K562 (cell line): ENCODE measurements around the gene BLOC1S4. TPM values are rescaled to one million over a fixed set of nuclear protein-coding genes. Genes with fewer than 3 reads are reported as not detected.

Experiments
- BCOR ChIP-seq: fragments of 450-650 bp; IDR thresholded peaks from 2 replicates; pipeline ENCODE4 v1.6.1; 2016
- BMI1 ChIP-seq: fragments of 150-350 bp; IDR thresholded peaks from 2 replicates; pipeline ENCODE4 v1.6.1; 2014; ENCODE audit warnings: low read length
- CHD2 ChIP-seq: IDR thresholded peaks from 2 replicates; pipeline ENCODE4 v1.6.1; 2011; ENCODE audit warnings: low read depth, low read length
- CTCF ChIP-seq, 3 experiments: IDR thresholded peaks in 2 of 3; conservative IDR thresholded peaks in 1 of 3; 2 replicates each; pipeline ENCODE4 v1.5.1; 2011 to 2012; ENCODE audit warnings: low read length in 3 of 3, mild to moderate bottlenecking in 3 of 3, control low read depth in 2 of 3, improper control_type of control experiment in 1 of 3, inconsistent platforms in 1 of 3, low read depth in 1 of 3, mixed read lengths in 1 of 3, moderate library complexity in 1 of 3; ENCODE audit not compliant: insufficient read depth in 2 of 3
- ETV1 ChIP-seq: fragments of 450-650 bp; conservative IDR thresholded peaks from 2 replicates; pipeline ENCODE4 v1.6.1; 2016; ENCODE audit warnings: missing genetic modification characterization, control low read depth, low read depth, missing compliant biosample characterization
- FOXK2 ChIP-seq, 2 experiments: fragments of 450-650 bp; IDR thresholded peaks in 1 of 2; conservative IDR thresholded peaks in 1 of 2; 2 replicates each; pipeline ENCODE4 v1.6.1; 2016; ENCODE audit warnings: low read depth in 2 of 2, mild to moderate bottlenecking in 1 of 2
- GABPB2 ChIP-seq: fragments of 250-450 bp; sonication (Bioruptor Pico); conservative IDR thresholded peaks from 2 replicates; pipeline ENCODE4 v1.5.1; 2021; ENCODE audit warnings: mild to moderate bottlenecking
- GTF2F1 ChIP-seq: IDR thresholded peaks from 2 replicates; pipeline ENCODE4 v1.6.1; 2011; ENCODE audit warnings: low read depth, low read length, improper control_type of control experiment
- ID3 ChIP-seq, 2 experiments: fragments of 250-450 bp in 1 of 2; fragments of 450-650 bp in 1 of 2; sonication (Bioruptor Pico) in 1 of 2; IDR thresholded peaks; 2 replicates each; pipeline versions ENCODE4 v1.6.1 to v1.8.0; 2016 to 2021; ENCODE audit warnings: mild to moderate bottlenecking in 2 of 2, moderate library complexity in 2 of 2, missing compliant biosample characterization in 1 of 2, missing genetic modification characterization in 1 of 2
- IRF2 ChIP-seq: sonication (generic); formaldehyde crosslinking; IDR thresholded peaks from 2 replicates; pipeline ENCODE4 v1.8.1; 2022; ENCODE audit warnings: mild to moderate bottlenecking, missing genetic modification reagents
- KAT2B ChIP-seq: IDR thresholded peaks from one replicate; pipeline ENCODE4 v1.6.1; 2012; ENCODE audit warnings: low read depth, mild to moderate bottlenecking, control low read depth, inconsistent platforms, low read length, moderate library complexity
- LCOR ChIP-seq: sonication (generic); formaldehyde crosslinking; IDR thresholded peaks from 2 replicates; pipeline ENCODE4 v1.8.0; 2022; ENCODE audit warnings: mild to moderate bottlenecking, missing genetic modification reagents
- MAZ ChIP-seq, 2 experiments: fragments of 450-650 bp in 1 of 2; sonication (generic) in 1 of 2; formaldehyde crosslinking; IDR thresholded peaks in 1 of 2; conservative IDR thresholded peaks in 1 of 2; 2 replicates each; pipeline versions ENCODE4 v1.4.0 to v1.5.0; 2020; ENCODE audit warnings: mild to moderate bottlenecking in 1 of 2, missing genetic modification reagents in 1 of 2
- NCOA2 ChIP-seq, 2 experiments: fragments of 450-650 bp; IDR thresholded peaks; 2 replicates each; pipeline ENCODE4 v1.6.1; 2018; ENCODE audit warnings: mild to moderate bottlenecking in 2 of 2, moderate library complexity in 1 of 2; ENCODE audit not compliant: partially characterized antibody in 2 of 2
- POLR2G ChIP-seq: fragments of 200-400 bp; formaldehyde crosslinking; IDR thresholded peaks from 2 replicates; pipeline ENCODE4 v1.6.1; 2017; ENCODE audit warnings: low read depth, mild to moderate bottlenecking, antibody characterized with exemption, low read length, moderate library complexity
- RBM15 ChIP-seq: fragments of 200-400 bp; formaldehyde crosslinking; IDR thresholded peaks from 2 replicates; pipeline ENCODE4 v1.6.1; 2018; ENCODE audit warnings: mild to moderate bottlenecking, low read length, moderate library complexity; ENCODE audit not compliant: insufficient read depth
- RBM25 ChIP-seq: fragments of 200-400 bp; formaldehyde crosslinking; IDR thresholded peaks from 2 replicates; pipeline ENCODE4 v1.6.1; 2018; ENCODE audit warnings: low read length, low read depth, moderate library complexity; ENCODE audit not compliant: severe bottlenecking
- SMAD3 ChIP-seq: fragments of 450-650 bp; formaldehyde crosslinking; conservative IDR thresholded peaks from 2 replicates; pipeline ENCODE4 v1.4.0; 2020; ENCODE audit warnings: mild to moderate bottlenecking
- SRSF7 ChIP-seq: fragments of 200-400 bp; formaldehyde crosslinking; optimal IDR thresholded peaks from 2 replicates; pipeline ENCODE3; 2017; ENCODE audit warnings: mild to moderate bottlenecking, low read depth, low read length
- TCFL5 ChIP-seq: fragments of 250-450 bp; sonication (Bioruptor Pico); conservative IDR thresholded peaks from 2 replicates; pipeline ENCODE4 v1.6.1; 2021; ENCODE audit warnings: mild to moderate bottlenecking, moderate library complexity, matching md5 sums
- U2AF1 ChIP-seq: fragments of 200-400 bp; formaldehyde crosslinking; optimal IDR thresholded peaks from 2 replicates; pipeline ENCODE3; 2017; ENCODE audit warnings: mild to moderate bottlenecking, low read depth, low read length, moderate library complexity
- ZNF3 ChIP-seq: fragments of 250-450 bp; sonication (Bioruptor Pico); IDR thresholded peaks from 2 replicates; pipeline ENCODE4 v1.5.0; 2021; ENCODE audit warnings: mild to moderate bottlenecking, moderate library complexity
- ZNF311 ChIP-seq: fragments of 250-450 bp; sonication (Bioruptor Pico); IDR thresholded peaks from 2 replicates; pipeline ENCODE4 v1.4.0; 2020; ENCODE audit warnings: mild to moderate bottlenecking, moderate library complexity
- ZNF766 ChIP-seq: fragments of 200-800 bp; sonication (Bioruptor generic); conservative IDR thresholded peaks from 2 replicates; pipeline ENCODE4 v1.6.1; 2016; ENCODE audit warnings: missing genetic modification characterization, missing compliant biosample characterization
- ZSCAN29 ChIP-seq: fragments of 450-650 bp; IDR thresholded peaks from 2 replicates; pipeline ENCODE4 v1.6.1; 2017
- polyA plus RNA-seq, 8 experiments: library from polyadenylated mRNA; depleted of rRNA in 4 of 8; stranded (reverse) in 5 of 8; unstranded in 3 of 8; fragments of >200 nt; fragmentation: Nextera tagmentation in 2 of 8; fragmentation: Illumina TruSeq in 1 of 8; extraction: Ambion mirVana in 2 of 8; extraction: Trizol in 1 of 8; gene quantifications; 2 replicates each; pipeline versions ENCODE4 v1.2.1 to v1.2.3, GENCODE V29; 2011 to 2014; ENCODE audit warnings: inconsistent platforms in 1 of 8, missing spikeins in 1 of 8
- total RNA-seq, 7 experiments: library from RNA; depleted of rRNA in 6 of 7; stranded (reverse); fragments of >200 nt in 6 of 7; fragmentation: Illumina TruSeq in 2 of 7; extraction: Trizol in 2 of 7; gene quantifications; 2 replicates each; pipeline versions ENCODE4 v1.2.1 to v1.2.3, GENCODE V29; 2011 to 2021; ENCODE audit warnings: low replicate concordance in 1 of 7
- TF ChIP-seq, protein P1 (sequence below): sonication (generic); formaldehyde crosslinking; IDR thresholded peaks from 2 replicates; pipeline ENCODE4 v1.8.1; 2023; ENCODE audit warnings: mild to moderate bottlenecking, missing genetic modification reagents

The BLOC1S4 gene
- total and polyA plus RNA-seq, 9 of the 15 experiments (the other 6 are each of a cell fraction or from before 2014, with no cell fraction given): 3.1 to 31.6 (median 11.2) TPM

DNA sequence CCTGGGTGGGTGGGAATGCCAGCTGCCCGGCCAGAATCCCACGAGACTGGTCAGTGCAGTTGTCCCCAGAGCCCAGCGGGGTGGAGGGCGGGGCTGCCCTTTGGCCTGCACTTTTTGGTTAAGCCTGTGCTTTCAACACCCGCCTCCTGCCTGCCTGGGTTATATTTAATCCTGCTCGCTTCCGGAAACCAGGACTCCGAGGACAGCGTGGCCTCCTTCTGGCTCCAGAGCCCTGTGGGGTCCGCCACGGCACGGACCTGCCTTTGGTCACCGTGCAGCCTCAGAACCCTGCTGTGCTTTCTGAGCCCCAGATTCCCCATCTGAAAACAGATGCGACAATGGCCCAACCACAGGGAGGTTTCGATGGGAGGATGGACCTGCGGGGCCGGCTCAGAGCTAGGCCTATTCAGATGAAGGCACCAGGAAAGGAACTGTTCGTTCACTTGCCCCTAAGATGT, 37.2 kb downstream of the BLOC1S4 start (continued):
- no peak for TF ChIP-seq RBM25
- no peak for TF ChIP-seq NCOA2 (IDR thresholded peaks at IDR 0.05; ENCODE audit: partially characterized antibody in 2 of 2)
- TF ChIP-seq KAT2B: no peak
- TF ChIP-seq SMAD3: no peak
- no peak for TF ChIP-seq ID3 (CRISPR knock-in tag; IDR thresholded peaks at IDR 0.05)
- TF ChIP-seq ID3 (tag; IDR thresholded peaks at IDR 0.05): peak; percentile 78
- no peak for TF ChIP-seq ZNF766 (CRISPR knock-in tag)
- TF ChIP-seq ZNF311: no peak
- TF ChIP-seq CTCF (IDR thresholded peaks at IDR 0.05 in 2 of 3, conservative IDR thresholded peaks at IDR 0.05 in 1 of 3; ENCODE audit: insufficient read depth in 2 of 3, low read depth in 1 of 3, low read length in 3 of 3): no peak
- no peak for TF ChIP-seq RBM15
- TF ChIP-seq, protein P1, sequence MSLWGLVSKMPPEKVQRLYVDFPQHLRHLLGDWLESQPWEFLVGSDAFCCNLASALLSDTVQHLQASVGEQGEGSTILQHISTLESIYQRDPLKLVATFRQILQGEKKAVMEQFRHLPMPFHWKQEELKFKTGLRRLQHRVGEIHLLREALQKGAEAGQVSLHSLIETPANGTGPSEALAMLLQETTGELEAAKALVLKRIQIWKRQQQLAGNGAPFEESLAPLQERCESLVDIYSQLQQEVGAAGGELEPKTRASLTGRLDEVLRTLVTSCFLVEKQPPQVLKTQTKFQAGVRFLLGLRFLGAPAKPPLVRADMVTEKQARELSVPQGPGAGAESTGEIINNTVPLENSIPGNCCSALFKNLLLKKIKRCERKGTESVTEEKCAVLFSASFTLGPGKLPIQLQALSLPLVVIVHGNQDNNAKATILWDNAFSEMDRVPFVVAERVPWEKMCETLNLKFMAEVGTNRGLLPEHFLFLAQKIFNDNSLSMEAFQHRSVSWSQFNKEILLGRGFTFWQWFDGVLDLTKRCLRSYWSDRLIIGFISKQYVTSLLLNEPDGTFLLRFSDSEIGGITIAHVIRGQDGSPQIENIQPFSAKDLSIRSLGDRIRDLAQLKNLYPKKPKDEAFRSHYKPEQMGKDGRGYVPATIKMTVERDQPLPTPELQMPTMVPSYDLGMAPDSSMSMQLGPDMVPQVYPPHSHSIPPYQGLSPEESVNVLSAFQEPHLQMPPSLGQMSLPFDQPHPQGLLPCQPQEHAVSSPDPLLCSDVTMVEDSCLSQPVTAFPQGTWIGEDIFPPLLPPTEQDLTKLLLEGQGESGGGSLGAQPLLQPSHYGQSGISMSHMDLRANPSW (CRISPR knock-in tag): no peak
- no peak for TF ChIP-seq ZSCAN29
- no peak for TF ChIP-seq SRSF7
- TF ChIP-seq ZNF3: no peak
- TF ChIP-seq ETV1 (tag): peak; percentile 75
- no peak for TF ChIP-seq GABPB2 (CRISPR knock-in tag)
- 0 out of 2 replicates have a peak, but pooled peaks have one; percentile 38 for TF ChIP-seq LCOR (CRISPR knock-in tag)
- TF ChIP-seq U2AF1: no peak
- TF ChIP-seq IRF2 (CRISPR knock-in tag): no peak
- no peak for TF ChIP-seq BMI1
- peak in 1 of 2 experiments; percentile 35; a peak in 1 of 4 replicates for TF ChIP-seq FOXK2 (conservative IDR thresholded peaks at IDR 0.05 in 1 of 2, IDR thresholded peaks at IDR 0.05 in 1 of 2; ENCODE audit: low read depth in 2 of 2)
- no peak for TF ChIP-seq TCFL5 (CRISPR knock-in tag)
- TF ChIP-seq POLR2G: peak; percentile 80
- peak; percentile 55; the same call in 1 of the 2 replicates for TF ChIP-seq CHD2
- TF ChIP-seq BCOR: no peak
- no peak; a peak in 1 of 4 replicates for TF ChIP-seq MAZ (CRISPR knock-in tag; conservative IDR thresholded peaks at IDR 0.05 in 1 of 2, IDR thresholded peaks at IDR 0.05 in 1 of 2)
- no peak for TF ChIP-seq GTF2F1
